Peyer's patch (tissue), 4 donors: ENCODE data around the gene MGMT.

Source experiments
- CTCF ChIP-seq, 6 experiments: fragments of 450-650 bp in 4 of 6; fragments of 200-600 bp in 2 of 6; sonication (generic) in 1 of 6; IDR thresholded peaks; one replicate each; pipeline ENCODE4 v1.5.1; 2017 to 2019; ENCODE audit warnings: antibody characterized with exemption in 6 of 6, mild to moderate bottlenecking in 3 of 6, moderate library complexity in 1 of 6
- POLR2A ChIP-seq, 2 donors: fragments of 450-650 bp; IDR thresholded peaks; one replicate each; pipeline ENCODE4 v1.5.1; 2017; ENCODE audit warnings: antibody characterized with exemption in 2 of 2, mild to moderate bottlenecking in 2 of 2, moderate library complexity in 2 of 2

GRCh38 chr10:129705676-129706075 is 238.6 kb downstream of the MGMT start:
- TF ChIP-seq CTCF (IDR thresholded peaks at IDR 0.05) (no peak), POLR2A (IDR thresholded peaks at IDR 0.05) (no peak)
